Esophagus (tissue), 2 donors: ENCODE data around the gene PTPRC. TPM values are rescaled to one million over a fixed set of nuclear protein-coding genes. Genes with fewer than 3 reads are reported as not detected.

Experiments used
- H3K27ac ChIP-seq, 2 donors: one replicate each; pipeline ENCODE4 v1.5.1; 2013; ENCODE audit warnings: low read depth in 2 of 2, mild to moderate bottlenecking in 2 of 2, inconsistent platforms in 1 of 2, low read length in 1 of 2, moderate library complexity in 1 of 2
- H3K27me3 ChIP-seq, 2 donors: one replicate each; pipeline ENCODE4 v1.6.1; 2013; ENCODE audit warnings: low read length in 2 of 2, control low read depth in 1 of 2, mild to moderate bottlenecking in 1 of 2; ENCODE audit not compliant: insufficient read depth in 2 of 2, control insufficient read depth in 1 of 2
- H3K36me3 ChIP-seq, 2 donors: one replicate each; pipeline ENCODE4 v1.6.1; 2013; ENCODE audit warnings: low read length in 1 of 2; ENCODE audit not compliant: control insufficient read depth in 2 of 2, insufficient read depth in 2 of 2
- H3K4me1 ChIP-seq, 2 donors: one replicate each; pipeline ENCODE4 v1.6.1; 2013; ENCODE audit warnings: low read length in 1 of 2; ENCODE audit not compliant: control insufficient read depth in 2 of 2, insufficient read depth in 2 of 2
- H3K4me3 ChIP-seq, 2 donors: one replicate each; pipeline ENCODE4 v1.5.1; 2013; ENCODE audit warnings: low read length in 2 of 2, mild to moderate bottlenecking in 2 of 2, low read depth in 1 of 2, moderate library complexity in 1 of 2
- H3K9me3 ChIP-seq, 2 donors: one replicate each; pipeline ENCODE4 v1.6.1; 2013; ENCODE audit warnings: mild to moderate bottlenecking in 2 of 2, low read depth in 1 of 2, low read length in 1 of 2, moderate library complexity in 1 of 2; ENCODE audit not compliant: control insufficient read depth in 2 of 2, insufficient read depth in 1 of 2
- WGBS, 2 donors: extraction: QIAGEN DNeasy Blood & Tissue Kit; methylation state at CpG; one replicate each; pipeline ENCODE4 v1.1.7; 2013; 5-methylcytosine and 5-hydroxymethylcytosine counted together
- polyA plus RNA-seq, 2 donors: library from polyadenylated mRNA; stranded (reverse); fragments of 200-250 nt; gene quantifications; one replicate each; pipeline ENCODE4 v1.2.3, GENCODE V29; 2013
- donor health status: healthy with polysubstance abuse.
- donor health status: Bipolar disorder and iron deficiency.

The PTPRC gene
- polyA plus RNA-seq, 2 donors = 1.2 to 3.0 TPM

DNA sequence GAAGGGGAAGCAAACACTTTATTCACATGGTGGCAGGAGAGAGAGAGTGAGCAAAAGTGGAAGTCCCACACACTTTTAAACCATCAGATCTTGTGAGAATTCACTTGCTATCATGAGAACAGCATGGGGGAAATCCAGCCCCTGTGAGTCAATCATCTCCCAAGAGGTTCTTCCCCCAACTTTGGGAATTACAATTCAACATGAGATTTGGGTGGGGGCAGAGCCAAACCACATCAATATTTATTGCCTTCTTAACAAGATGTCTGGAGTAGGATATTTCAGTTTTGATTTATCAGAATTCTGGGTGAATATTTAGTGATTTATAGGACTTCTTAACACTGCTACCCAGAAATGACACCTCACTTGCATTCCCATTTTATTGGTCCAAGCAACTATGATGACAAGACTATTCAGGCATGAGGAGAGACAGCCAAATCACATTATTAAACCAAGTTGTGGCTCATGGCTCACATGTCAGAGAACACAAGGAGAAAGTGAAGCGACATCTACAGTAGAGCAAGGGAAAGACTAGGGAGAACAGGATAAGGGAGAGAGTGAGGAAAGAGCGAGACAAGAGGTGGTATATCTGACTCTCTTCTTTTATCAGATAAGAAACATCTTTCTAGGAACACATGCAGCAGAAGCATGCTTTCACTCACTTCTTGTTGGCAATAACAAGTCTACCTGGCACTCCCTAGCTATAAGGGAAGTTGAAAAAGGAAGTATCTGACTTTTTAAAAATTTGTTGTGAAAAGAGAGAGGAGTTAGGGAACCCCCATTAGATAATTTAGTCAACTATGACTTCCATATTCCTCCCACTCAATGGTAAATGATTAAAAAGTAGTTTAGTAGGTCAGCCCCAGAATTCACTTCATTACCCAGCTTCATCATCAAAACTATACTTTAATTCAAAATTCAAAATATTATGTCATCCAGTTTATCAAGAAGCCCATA, 36.6 kb upstream of the PTPRC start:
- Histone ChIP-seq H3K27me3 (no peaks in the 10 kb centered on the region), H3K9me3 (no peaks in the 10 kb centered on the region), H3K36me3 (no peaks in the 10 kb centered on the region), H3K4me1 (no peaks in the 10 kb centered on the region), H3K27ac (no peak overlapping the region), H3K4me3 (no peak overlapping the region)
- WGBS, 2 donors = 85 to 87% methylated on average over 2 of the region's 2 CpGs

DNA sequence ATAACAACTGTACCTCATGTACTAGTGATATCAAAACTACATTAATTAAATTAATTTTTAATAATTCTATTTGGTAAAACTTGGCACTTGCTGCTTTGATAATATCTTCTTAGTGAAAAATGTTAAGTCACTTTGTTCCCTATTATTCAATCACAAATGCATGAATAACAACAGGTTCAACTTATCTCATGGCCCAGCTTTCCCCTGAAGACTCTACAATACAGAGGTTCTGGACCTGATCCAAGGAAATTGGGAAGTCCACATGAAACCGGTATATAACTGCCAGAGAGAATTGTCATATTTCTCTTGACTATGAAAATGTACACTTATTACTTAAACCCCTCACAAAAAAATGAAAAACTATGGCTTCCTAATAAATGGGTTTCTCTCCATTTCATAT, 33.9 kb upstream of the PTPRC start:
- H3K27me3 ChIP-seq = no peaks in the 10 kb centered on the region
- 50 to 62% methylated on average over 1 of the region's 1 CpG for WGBS, 2 donors
- no peaks in the 10 kb centered on the region for H3K36me3 ChIP-seq
- no peaks in the 10 kb centered on the region for H3K4me1 ChIP-seq
- no peaks in the 10 kb centered on the region for H3K9me3 ChIP-seq
- H3K27ac ChIP-seq = no peak overlapping the region
- H3K4me3 ChIP-seq = no peak overlapping the region

DNA sequence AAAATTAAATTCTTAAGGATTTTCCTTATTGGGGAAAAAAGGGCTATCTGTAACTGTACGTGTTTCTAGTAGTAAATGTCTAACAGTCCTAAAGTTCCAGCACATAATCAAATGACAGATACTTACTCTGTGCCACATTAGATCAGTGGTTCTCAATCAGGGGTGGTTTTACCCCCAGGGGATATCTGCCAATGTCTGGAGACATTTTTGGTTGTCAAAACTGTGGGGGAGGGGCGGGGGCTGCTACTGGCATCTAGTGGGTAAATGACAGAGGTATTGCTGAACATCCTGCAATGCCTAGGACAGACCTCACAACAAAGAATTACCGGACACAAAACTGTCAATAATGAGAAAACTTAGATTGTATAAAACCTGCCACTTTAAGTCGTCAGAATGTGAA, 33.4 kb upstream of the PTPRC start:
- Histone ChIP-seq H3K36me3 (no peaks in the 10 kb centered on the region), H3K4me3 (no peak overlapping the region), H3K9me3 (no peaks in the 10 kb centered on the region), H3K27ac (no peak overlapping the region), H3K4me1 (no peaks in the 10 kb centered on the region), H3K27me3 (no peaks in the 10 kb centered on the region)
- 72 to 78% methylated on average over 4 of the region's 4 CpGs for WGBS, 2 donors

DNA sequence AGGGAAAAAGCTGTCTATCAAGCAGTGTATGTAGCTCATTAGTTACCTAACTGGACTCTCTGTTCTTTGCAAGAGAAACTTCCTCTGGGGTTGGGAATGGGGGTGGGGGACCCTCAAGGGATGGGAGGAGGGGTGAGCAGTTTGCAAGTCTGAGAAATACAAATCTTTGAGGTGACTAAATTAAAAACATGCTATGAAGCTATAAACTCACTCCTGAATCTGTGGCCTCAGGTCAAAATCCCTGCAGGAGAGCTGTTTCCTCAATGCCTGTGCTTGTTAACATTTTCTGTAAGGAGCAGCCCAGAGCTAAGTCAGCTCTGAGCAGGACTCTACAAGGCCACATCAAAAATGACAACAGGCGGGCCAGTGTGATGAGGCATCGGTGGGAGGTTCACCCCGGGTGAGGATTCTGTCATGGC, 32.8 kb upstream of the PTPRC start:
- Histone ChIP-seq H3K4me1 (no peaks in the 10 kb centered on the region), H3K4me3 (no peak overlapping the region), H3K36me3 (no peaks in the 10 kb centered on the region), H3K9me3 (no peaks in the 10 kb centered on the region), H3K27ac (no peak overlapping the region), H3K27me3 (no peaks in the 10 kb centered on the region)
- 60 to 79% methylated on average over 3 of the region's 3 CpGs for WGBS, 2 donors

DNA sequence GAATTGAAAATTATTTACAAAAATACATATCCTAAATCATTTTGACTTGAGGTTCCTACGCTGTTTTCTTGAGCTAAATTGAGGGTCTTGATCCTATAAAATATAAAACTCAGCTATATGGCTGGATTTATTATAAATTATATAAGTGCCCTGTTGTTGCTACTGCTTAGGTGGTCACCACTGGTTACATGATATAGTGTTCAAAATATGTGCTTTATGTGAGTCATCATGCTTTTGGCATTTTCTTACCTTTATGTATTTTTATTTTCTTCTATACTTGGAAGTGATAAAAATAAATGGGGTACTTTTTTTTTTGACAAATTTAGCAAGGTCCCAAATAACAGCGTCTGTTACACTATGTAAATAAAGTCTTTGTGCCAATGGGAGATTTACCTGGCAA, 31.1 kb upstream of the PTPRC start:
- no peaks in the 10 kb centered on the region for H3K27me3 ChIP-seq
- H3K9me3 ChIP-seq = no peaks in the 10 kb centered on the region
- no peaks in the 10 kb centered on the region for H3K36me3 ChIP-seq
- whole genome bisulfite sequencing, 2 donors = 61 to 71% methylated on average over 2 of the region's 2 CpGs
- H3K4me1 ChIP-seq = no peaks in the 10 kb centered on the region
- H3K27ac ChIP-seq = no peak overlapping the region
- no peak overlapping the region for H3K4me3 ChIP-seq

DNA sequence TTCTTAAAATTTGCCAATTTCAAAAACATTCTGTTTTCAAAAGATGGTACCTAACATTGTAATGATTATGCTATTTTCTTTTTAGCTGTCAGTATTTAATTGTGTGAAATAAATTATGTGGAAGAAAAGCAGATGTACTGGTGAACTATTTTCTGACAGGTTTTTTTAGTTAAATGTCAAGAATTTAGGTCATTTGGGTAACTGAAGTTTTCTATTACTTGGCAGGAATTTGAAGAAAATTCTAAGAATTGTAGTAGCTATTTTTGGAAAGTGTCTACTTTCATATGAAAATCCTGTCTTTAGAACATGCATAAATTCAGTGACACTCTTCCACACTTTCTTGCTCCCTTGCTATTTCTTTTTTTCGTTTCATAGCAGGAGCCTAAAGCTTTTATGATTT, 28.5 kb upstream of the PTPRC start:
- Histone ChIP-seq H3K27ac (no peak overlapping the region), H3K27me3 (no peaks in the 10 kb centered on the region), H3K36me3 (no peaks in the 10 kb centered on the region), H3K4me3 (no peak overlapping the region), H3K9me3 (no peaks in the 10 kb centered on the region), H3K4me1 (no peaks in the 10 kb centered on the region)
- 47 to 67% methylated on average over 1 of the region's 1 CpG for WGBS, 2 donors

DNA sequence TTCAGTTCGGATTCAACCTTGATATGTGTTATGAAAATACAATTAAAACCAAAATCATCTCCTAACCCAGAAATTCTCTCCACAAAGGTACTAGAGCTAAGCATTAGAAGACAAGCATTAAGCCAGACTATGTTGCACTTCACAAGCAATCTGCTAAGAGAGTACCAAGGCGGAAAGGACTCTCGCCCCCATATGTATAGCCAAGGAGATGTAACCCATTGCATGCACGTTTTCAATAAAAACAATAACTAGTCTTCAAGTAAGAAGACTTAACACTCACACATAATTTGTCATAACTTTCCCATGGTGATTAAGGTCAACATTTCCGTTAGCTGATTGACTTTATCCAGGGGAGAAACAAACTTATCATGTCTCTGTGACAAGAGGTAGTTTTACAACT, 27.6 kb upstream of the PTPRC start:
- Histone ChIP-seq H3K9me3 (no peaks in the 10 kb centered on the region), H3K27me3 (no peaks in the 10 kb centered on the region), H3K4me1 (no peaks in the 10 kb centered on the region), H3K27ac (no peak overlapping the region), H3K4me3 (no peak overlapping the region), H3K36me3 (no peaks in the 10 kb centered on the region)
- 72 to 81% methylated on average over 5 of the region's 5 CpGs for WGBS, 2 donors

DNA sequence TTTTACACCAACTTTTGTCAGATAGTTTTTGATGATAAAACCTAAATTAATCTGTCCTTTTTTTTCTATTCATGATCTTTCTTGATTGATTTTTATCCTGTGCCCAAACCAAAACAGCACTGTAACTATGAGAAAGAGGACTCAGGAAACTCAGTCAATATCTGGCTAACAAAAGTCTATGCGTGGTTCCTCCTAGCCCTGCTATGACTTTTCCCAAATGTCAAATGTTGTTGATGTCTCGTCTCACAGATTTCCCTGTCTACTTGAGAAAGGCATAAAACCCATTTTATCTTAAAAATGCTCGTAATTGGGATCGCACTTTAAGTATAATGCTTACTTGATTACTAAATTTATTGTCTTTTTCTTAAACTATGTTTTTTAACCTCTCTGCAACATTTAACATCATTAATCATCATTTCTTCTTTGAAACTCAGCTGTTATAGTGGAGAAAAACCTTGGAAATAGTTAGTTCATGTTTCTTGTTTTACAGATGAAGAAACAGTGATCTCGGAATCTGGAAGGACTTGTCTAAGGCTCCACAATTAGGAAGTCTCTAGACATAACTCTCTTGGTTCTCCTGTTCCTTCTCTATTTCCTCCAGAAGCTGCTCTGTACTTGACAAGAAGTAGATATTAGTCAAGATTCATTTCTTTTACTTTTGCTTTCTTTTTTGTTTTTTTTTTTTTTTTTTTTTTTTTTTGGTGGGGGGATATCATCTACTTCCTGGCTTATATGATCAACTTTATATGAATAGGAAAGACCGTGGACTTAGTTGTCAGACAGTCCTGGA, 26.2 kb upstream of the PTPRC start:
- no peaks in the 10 kb centered on the region for H3K27me3 ChIP-seq
- no peaks in the 10 kb centered on the region for H3K4me1 ChIP-seq
- H3K4me3 ChIP-seq = no peak overlapping the region
- WGBS, 2 donors = 73% methylated on average over 6 of the region's 6 CpGs
- H3K9me3 ChIP-seq = no peaks in the 10 kb centered on the region
- H3K27ac ChIP-seq = no peak overlapping the region
- H3K36me3 ChIP-seq = no peaks in the 10 kb centered on the region

DNA sequence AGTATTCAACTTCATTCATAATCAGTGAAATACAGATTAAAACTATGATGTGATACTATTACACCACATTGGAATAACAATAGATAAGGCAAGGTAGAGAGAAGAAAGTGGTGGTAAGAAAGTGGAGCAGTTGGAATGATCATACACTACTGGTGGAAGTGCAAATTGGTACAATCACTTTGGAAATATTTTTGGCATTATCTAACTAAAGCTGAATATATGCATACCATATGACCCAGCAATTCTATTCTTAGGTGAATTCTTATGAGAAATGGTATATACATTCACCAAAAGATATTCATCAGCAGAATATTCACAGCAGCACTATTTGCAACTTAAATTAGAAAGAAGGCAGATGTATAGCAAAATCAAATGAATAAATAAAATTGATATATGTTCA, 21.4 kb upstream of the PTPRC start:
- Histone ChIP-seq H3K4me1 (no peaks in the 10 kb centered on the region), H3K36me3 (no peaks in the 10 kb centered on the region), H3K9me3 (no peaks in the 10 kb centered on the region), H3K4me3 (no peak overlapping the region), H3K27ac (no peak overlapping the region), H3K27me3 (no peaks in the 10 kb centered on the region)
